ENCODE data around the gene FUBP1.
A peak's percentile ranks its signal among the peaks of the same experiment; 100 is the strongest.
"Not testable (repeated sequence)": the region's sequence is repeated elsewhere in the genome, so short reads cannot be mapped to it uniquely, and the experiment has no call there.

The FUBP1 gene

GRCh38 chr1:78003070-78003746, 24.3 kb upstream of the FUBP1 start:
- no peak for DNase-seq (ENCODE audit: low read depth)
- TF ChIP-seq CTCF (conservative IDR thresholded peaks at IDR 0.05; ENCODE audit: low read depth, low read length), result no peak
- H3K4me3 ChIP-seq (ENCODE audit: low read depth, low read length), result peak overlapping the region; percentile 19

- H3K4me3 ChIP-seq (ENCODE audit: low read depth, low read length); DNase-seq (ENCODE audit: low read depth): not testable (repeated sequence)
These were observed 21.7 kb upstream of the FUBP1 start for GRCh38 chr1:78000536-78000935.

- no peak overlapping the region for H3K4me3 ChIP-seq (ENCODE audit: low read depth, low read length)
- no peak for DNase-seq (ENCODE audit: low read depth)
- TF ChIP-seq CTCF (conservative IDR thresholded peaks at IDR 0.05; ENCODE audit: low read depth, low read length), result no peak
These were observed 17.9 kb upstream of the FUBP1 start for GRCh38 chr1:77996734-77997133.

- no peak for TF ChIP-seq CTCF (conservative IDR thresholded peaks at IDR 0.05; ENCODE audit: low read depth, low read length)
- no peak overlapping the region for H3K4me3 ChIP-seq (ENCODE audit: low read depth, low read length)
- no peak for DNase-seq (ENCODE audit: low read depth)
These were observed 15.3 kb upstream of the FUBP1 start for GRCh38 chr1:77994117-77994705.

- DNase-seq (ENCODE audit: low read depth), result no peak
- H3K4me3 ChIP-seq (ENCODE audit: low read depth, low read length), result no peak overlapping the region
- TF ChIP-seq CTCF (conservative IDR thresholded peaks at IDR 0.05; ENCODE audit: low read depth, low read length), result no peak
These were observed 12.8 kb upstream of the FUBP1 start for GRCh38 chr1:77991638-77992037.

GRCh38 chr1:77990629-77991204, 11.8 kb upstream of the FUBP1 start:
- TF ChIP-seq CTCF (conservative IDR thresholded peaks at IDR 0.05; ENCODE audit: low read depth, low read length), result no peak
- no peak overlapping the region for H3K4me3 ChIP-seq (ENCODE audit: low read depth, low read length)
- DNase-seq (ENCODE audit: low read depth), result no peak

GRCh38 chr1:77989744-77990143, 10.9 kb upstream of the FUBP1 start:
- no peak overlapping the region for H3K4me3 ChIP-seq (ENCODE audit: low read depth, low read length)
- DNase-seq (ENCODE audit: low read depth), result no peak
- TF ChIP-seq CTCF (conservative IDR thresholded peaks at IDR 0.05; ENCODE audit: low read depth, low read length), result no peak

All from choroid plexus epithelial cell (primary cell).